Tibial nerve (tissue), 3 donors: ENCODE results near the gene GMIP.

ENCODE experiments used
- CTCF ChIP-seq, 5 experiments: fragments of 200-600 bp in 3 of 5; fragments of 450-650 bp in 2 of 5; sonication (generic) in 3 of 5; IDR thresholded peaks; one replicate each; pipeline ENCODE4 v1.5.1; 2016 to 2019; ENCODE audit warnings: antibody characterized with exemption in 5 of 5, mild to moderate bottlenecking in 3 of 5, moderate library complexity in 2 of 5
- POLR2A ChIP-seq, 2 donors: fragments of 450-650 bp; IDR thresholded peaks; one replicate each; pipeline ENCODE4 v1.6.1; 2017; ENCODE audit warnings: antibody characterized with exemption in 2 of 2, mild to moderate bottlenecking in 2 of 2, moderate library complexity in 2 of 2

- TF ChIP-seq CTCF (IDR thresholded peaks at IDR 0.05): no peak
- TF ChIP-seq POLR2A (IDR thresholded peaks at IDR 0.05): no peak
Measured at GRCh38 chr19:19619849-19620210, 23.6 kb downstream of the GMIP start.
